Mesendoderm (in vitro differentiated cells): Measurements from ENCODE around the gene INSL3. TPM values are rescaled to one million over a fixed set of nuclear protein-coding genes. Genes with fewer than 3 reads are reported as not detected.

Experiments
- DNase-seq: peaks from one replicate; pipeline ENCODE4 v3.0.0; 2013
- H2AK5ac ChIP-seq: 2 replicates; pipeline ENCODE4 v1.6.1; 2013; ENCODE audit warnings: low read length, inconsistent platforms
- H2BK120ac ChIP-seq: 2 replicates; pipeline ENCODE4 v1.6.1; 2013; ENCODE audit warnings: low read depth, mild to moderate bottlenecking, low read length, moderate library complexity, mixed read lengths
- H2BK15ac ChIP-seq: replicated peaks from 2 replicates; pipeline ENCODE4 v1.6.1; 2013; ENCODE audit warnings: low read depth, mild to moderate bottlenecking, moderate library complexity
- H2BK5ac ChIP-seq: 2 replicates; pipeline ENCODE4 v1.6.1; 2013; ENCODE audit warnings: low read length, inconsistent platforms
- H3K18ac ChIP-seq: 2 replicates; pipeline ENCODE4 v1.6.1; 2013; ENCODE audit warnings: mild to moderate bottlenecking, low read length, mixed read lengths
- H3K23ac ChIP-seq: one replicate; pipeline ENCODE4 v1.6.1; 2013; ENCODE audit warnings: low read length
- H3K27ac ChIP-seq: 2 replicates; pipeline ENCODE4 v1.5.1; 2013; ENCODE audit warnings: low read depth, mild to moderate bottlenecking, inconsistent platforms, low read length, moderate library complexity
- H3K27me3 ChIP-seq: 2 replicates; pipeline ENCODE4 v1.6.1; 2013; ENCODE audit warnings: low read length, control low read depth, mild to moderate bottlenecking, inconsistent platforms; ENCODE audit not compliant: insufficient read depth, poor library complexity
- H3K36me3 ChIP-seq: 2 replicates; pipeline ENCODE4 v1.6.1; 2013; ENCODE audit warnings: low read length, inconsistent platforms; ENCODE audit not compliant: control insufficient read depth, insufficient read depth
- H3K4ac ChIP-seq: one replicate; pipeline ENCODE4 v1.6.1; 2013; ENCODE audit warnings: low read depth, mild to moderate bottlenecking, low read length, moderate library complexity
- H3K4me1 ChIP-seq: 2 replicates; pipeline ENCODE4 v1.6.1; 2013; ENCODE audit warnings: low read depth, low read length, inconsistent platforms; ENCODE audit not compliant: control insufficient read depth
- H3K4me2 ChIP-seq: 2 replicates; pipeline ENCODE4 v1.6.1; 2013; ENCODE audit warnings: low read length
- H3K4me3 ChIP-seq: 2 replicates; pipeline ENCODE4 v1.5.1; 2013; ENCODE audit warnings: mild to moderate bottlenecking, low read length
- H3K56ac ChIP-seq: one replicate; pipeline ENCODE4 v1.6.1; 2013; ENCODE audit warnings: low read length
- H3K79me1 ChIP-seq: 2 replicates; pipeline ENCODE4 v1.6.1; 2013; ENCODE audit warnings: low read length, inconsistent platforms
- H3K79me2 ChIP-seq: 2 replicates; pipeline ENCODE4 v1.6.1; 2013; ENCODE audit warnings: mild to moderate bottlenecking, low read length; ENCODE audit not compliant: control insufficient read depth, insufficient read depth
- H3K9ac ChIP-seq: 2 replicates; pipeline ENCODE4 v1.6.1; 2013; ENCODE audit warnings: low read length, inconsistent platforms
- H4K5ac ChIP-seq: one replicate; pipeline ENCODE4 v1.6.1; 2013; ENCODE audit warnings: low read length
- H4K8ac ChIP-seq: one replicate; pipeline ENCODE4 v1.6.1; 2013; ENCODE audit warnings: low read depth, mild to moderate bottlenecking, control low read depth, low read length, moderate library complexity
- WGBS: extraction: QIAGEN DNeasy Blood & Tissue Kit; methylation state at CpG from one replicate; pipeline ENCODE4 v1.1.7; 2013; ENCODE audit warnings: low lambda C conversion rate, missing lambda C conversion rate; ENCODE audit not compliant: insufficient coverage; ENCODE audit errors: extremely low coverage; 5-methylcytosine and 5-hydroxymethylcytosine counted together
- polyA plus RNA-seq, 2 experiments: library from polyadenylated mRNA; stranded (reverse); fragments of 200-250 nt; gene quantifications; one replicate each; pipeline ENCODE4 v1.2.3, GENCODE V29; 2013

The INSL3 gene
- polyA plus RNA-seq (2013, experiment 1 of 2) = 0.14 TPM
- polyA plus RNA-seq (2013, experiment 2 of 2) = 0.28 TPM

- no peaks in the 10 kb centered on the region for H3K27me3 ChIP-seq
- no peak within 1 kb of the TSS for H4K5ac ChIP-seq
- no peak for DNase-seq
- H3K18ac ChIP-seq = no peak within 1 kb of the TSS
- H3K56ac ChIP-seq = no peak within 1 kb of the TSS
- H3K23ac ChIP-seq = no peak within 1 kb of the TSS
- WGBS = no CpG with 5 or more reads among the region's 34 CpGs
- no peak within 1 kb of the TSS for H3K4me3 ChIP-seq
- no peak within 1 kb of the TSS for H2BK120ac ChIP-seq
- no peaks in the 10 kb centered on the region for H3K79me2 ChIP-seq
- no peak within 1 kb of the TSS for H3K9ac ChIP-seq
- H2AK5ac ChIP-seq = no peak within 1 kb of the TSS
- no peak within 1 kb of the TSS for H2BK15ac ChIP-seq
- H3K4me2 ChIP-seq = no peak within 1 kb of the TSS
- no peak within 1 kb of the TSS for H4K8ac ChIP-seq
- no peaks in the 10 kb centered on the region for H3K36me3 ChIP-seq
- no peaks in the 10 kb centered on the region for H3K4me1 ChIP-seq
- no peak within 1 kb of the TSS for H3K27ac ChIP-seq
- H3K4ac ChIP-seq = no peak within 1 kb of the TSS
- no peaks in the 10 kb centered on the region for H3K79me1 ChIP-seq
- H2BK5ac ChIP-seq = no peak within 1 kb of the TSS
Measured at GRCh38 chr19:17821190-17821589, at the start of gene INSL3. INSL3 (minus strand) TSS chr19:17821519; CDS start chr19:17821506, 13 bp downstream.

- Histone ChIP-seq H3K79me1 (no peaks in the 10 kb centered on the region), H3K18ac (no peak overlapping the region), H3K27ac (no peak overlapping the region), H3K4me2 (no peak overlapping the region), H3K4me1 (no peaks in the 10 kb centered on the region), H3K79me2 (no peaks in the 10 kb centered on the region), H4K8ac (no peak overlapping the region), H3K56ac (no peak overlapping the region), H4K5ac (no peak overlapping the region), H3K27me3 (no peaks in the 10 kb centered on the region), H2BK15ac (no peak overlapping the region), H2BK120ac (no peak overlapping the region), H3K9ac (no peak overlapping the region), H2AK5ac (no peak overlapping the region), H2BK5ac (no peak overlapping the region), H3K23ac (no peak overlapping the region), H3K4me3 (no peak overlapping the region), H3K36me3 (peaks cover 2% of the 10 kb centered on the region), H3K4ac (no peak overlapping the region)
- DNase-seq = no peak
- WGBS = no CpG with 5 or more reads among the region's 11 CpGs
Measured at GRCh38 chr19:17869114-17869608, 47.8 kb upstream of the INSL3 start.

- Histone ChIP-seq H3K56ac (peak overlapping the region; percentile 25), H3K4ac (no peak overlapping the region)
Measured at GRCh38 chr19:17868669-17869068, 47.4 kb upstream of the INSL3 start.

GRCh38 chr19:17866964-17867486, 45.7 kb upstream of the INSL3 start:
- Histone ChIP-seq H4K8ac (no peak overlapping the region), H3K9ac (no peak overlapping the region), H3K18ac (no peak overlapping the region), H3K4me1 (no peaks in the 10 kb centered on the region), H3K4me2 (no peak overlapping the region), H3K56ac (no peak overlapping the region), H3K36me3 (peaks cover 22% of the 10 kb centered on the region), H2AK5ac (no peak overlapping the region), H3K4me3 (no peak overlapping the region), H3K4ac (no peak overlapping the region), H3K27ac (no peak overlapping the region), H3K23ac (no peak overlapping the region), H4K5ac (no peak overlapping the region), H3K27me3 (no peaks in the 10 kb centered on the region), H2BK5ac (no peak overlapping the region), H2BK120ac (no peak overlapping the region), H3K79me1 (peaks cover 6% of the 10 kb centered on the region), H2BK15ac (no peak overlapping the region), H3K79me2 (peaks cover 6% of the 10 kb centered on the region)
- DNase-seq = no peak
- no CpG with 5 or more reads among the region's 11 CpGs for WGBS

More at GRCh38 chr19:17868669-17869068, 47.4 kb upstream of the INSL3 start:
- H2AK5ac ChIP-seq = no peak overlapping the region
- H4K8ac ChIP-seq = no peak overlapping the region
- H3K18ac ChIP-seq = no peak overlapping the region
- H2BK15ac ChIP-seq = no peak overlapping the region
- no peak overlapping the region for H3K4me2 ChIP-seq
- no peak for DNase-seq
- H3K79me2 ChIP-seq = no peaks in the 10 kb centered on the region
- no peak overlapping the region for H2BK120ac ChIP-seq
- no CpG with 5 or more reads among the region's 6 CpGs for WGBS
- no peak overlapping the region for H3K9ac ChIP-seq
- no peak overlapping the region for H3K27ac ChIP-seq
- no peak overlapping the region for H4K5ac ChIP-seq
- no peak overlapping the region for H3K23ac ChIP-seq
- H3K4me3 ChIP-seq = no peak overlapping the region
- H2BK5ac ChIP-seq = no peak overlapping the region
- H3K4me1 ChIP-seq = no peaks in the 10 kb centered on the region
- no peaks in the 10 kb centered on the region for H3K79me1 ChIP-seq
- H3K36me3 ChIP-seq = peaks cover 7% of the 10 kb centered on the region
- H3K27me3 ChIP-seq = no peaks in the 10 kb centered on the region

GRCh38 chr19:17866312-17866963, 45.1 kb upstream of the INSL3 start:
- no peak overlapping the region for H2BK120ac ChIP-seq
- no peaks in the 10 kb centered on the region for H3K4me1 ChIP-seq
- WGBS = 100% methylated on average over 3 of the region's 8 CpGs
- H3K18ac ChIP-seq = no peak overlapping the region
- H4K5ac ChIP-seq = no peak overlapping the region
- no peak overlapping the region for H3K4ac ChIP-seq
- no peak overlapping the region for H3K56ac ChIP-seq
- H3K23ac ChIP-seq = no peak overlapping the region
- no peak overlapping the region for H3K27ac ChIP-seq
- H3K79me1 ChIP-seq = peaks cover 10% of the 10 kb centered on the region
- H2BK5ac ChIP-seq = no peak overlapping the region
- H2AK5ac ChIP-seq = no peak overlapping the region
- peaks cover 12% of the 10 kb centered on the region for H3K79me2 ChIP-seq
- no peaks in the 10 kb centered on the region for H3K27me3 ChIP-seq
- H3K36me3 ChIP-seq = peaks cover 27% of the 10 kb centered on the region
- H4K8ac ChIP-seq = no peak overlapping the region
- no peak overlapping the region for H3K4me3 ChIP-seq
- H3K9ac ChIP-seq = no peak overlapping the region
- no peak for DNase-seq
- H2BK15ac ChIP-seq = no peak overlapping the region
- H3K4me2 ChIP-seq = no peak overlapping the region
